Renal cortex interstitium (tissue), 11 donors: ENCODE data around the gene OGDH. TPM values are rescaled to one million over a fixed set of nuclear protein-coding genes. Genes with fewer than 3 reads are reported as not detected.
"Not testable (repeated sequence)": the region's sequence is repeated elsewhere in the genome, so short reads cannot be mapped to it uniquely, and the experiment has no call there.

Experiments used
- DNase-seq, 11 donors: peaks; one replicate each; pipeline ENCODE4 v3.0.0-alpha.2; 2013; ENCODE audit warnings: low read depth in 9 of 11, low spot score in 4 of 11; ENCODE audit errors: extremely low read depth in 1 of 11
- polyA plus RNA-seq, 3 donors: library from polyadenylated mRNA; unstranded; fragments of 120-200 nt; gene quantifications; one replicate each; pipeline ENCODE4 v1.2.1, GENCODE V29; 2013; ENCODE audit not compliant: insufficient read length in 3 of 3

The OGDH gene
- polyA plus RNA-seq, 3 donors: 81.6 to 93.6 (median 84.2) TPM

- DNase-seq: peak; percentile 79 to 95 (median 90)
These were observed 32.8 kb upstream of the OGDH start, which contains the start of gene DDX56 for GRCh38 chr7:44573464-44574286. Gene DDX56, minus strand, starts transcription at chr7:44573908. Its CDS starts 13 bp downstream, at chr7:44573895.

DNA sequence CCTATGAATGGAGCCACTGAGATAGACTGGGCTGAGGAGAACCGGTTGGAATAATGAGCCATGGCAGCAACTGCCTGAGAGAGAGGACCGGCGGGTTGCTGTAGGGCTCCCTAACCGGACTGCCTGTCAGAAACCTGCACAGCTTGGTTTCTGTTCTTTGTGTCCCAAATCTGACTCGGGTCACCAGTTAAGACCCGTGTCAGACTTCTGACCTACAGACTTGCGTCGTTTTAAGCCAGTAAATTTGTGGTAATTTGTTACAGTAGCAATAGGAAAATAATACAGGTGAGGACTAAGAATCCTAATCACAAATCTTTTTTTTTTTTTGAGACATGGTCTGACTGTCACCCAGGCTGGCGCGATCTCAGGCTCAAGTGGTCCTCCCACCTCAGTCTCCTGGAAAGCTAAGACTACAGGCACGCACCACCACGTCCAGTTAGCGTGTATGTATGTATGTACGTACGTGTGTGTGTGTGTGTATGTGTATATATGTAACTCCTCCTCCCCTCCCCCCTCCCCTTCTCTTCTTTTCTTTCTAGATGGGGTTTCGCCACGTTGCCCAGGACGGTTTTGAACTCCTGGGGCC, 32.0 kb upstream of the OGDH start:
- no peak for DNase-seq

GRCh38 chr7:44575054-44575453, 31.4 kb upstream of the OGDH start:
- DNase-seq: no peak

DNA sequence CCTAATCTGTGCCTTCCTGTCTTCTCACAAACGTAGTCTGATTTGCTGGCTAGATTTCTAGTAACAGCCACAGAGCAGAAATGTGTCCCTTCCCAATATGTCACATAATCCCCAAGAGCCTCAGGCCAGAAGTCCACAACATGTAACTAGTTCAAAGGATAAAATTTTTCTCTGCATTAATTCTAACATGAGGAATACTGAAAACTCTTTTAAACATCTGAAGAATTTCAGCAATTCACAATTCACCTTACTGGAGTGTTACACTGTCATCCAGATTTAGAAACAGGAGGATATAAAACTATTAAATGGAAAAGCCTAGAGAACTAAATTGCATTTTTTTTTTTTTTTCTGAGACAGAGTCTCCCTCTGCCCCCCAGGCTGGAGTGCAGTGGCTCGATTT, 30.2 kb upstream of the OGDH start:
- DNase-seq: no peak

GRCh38 chr7:44580945-44581878, 25.2 kb upstream of the OGDH start:
- DNase-seq: no peak

DNA sequence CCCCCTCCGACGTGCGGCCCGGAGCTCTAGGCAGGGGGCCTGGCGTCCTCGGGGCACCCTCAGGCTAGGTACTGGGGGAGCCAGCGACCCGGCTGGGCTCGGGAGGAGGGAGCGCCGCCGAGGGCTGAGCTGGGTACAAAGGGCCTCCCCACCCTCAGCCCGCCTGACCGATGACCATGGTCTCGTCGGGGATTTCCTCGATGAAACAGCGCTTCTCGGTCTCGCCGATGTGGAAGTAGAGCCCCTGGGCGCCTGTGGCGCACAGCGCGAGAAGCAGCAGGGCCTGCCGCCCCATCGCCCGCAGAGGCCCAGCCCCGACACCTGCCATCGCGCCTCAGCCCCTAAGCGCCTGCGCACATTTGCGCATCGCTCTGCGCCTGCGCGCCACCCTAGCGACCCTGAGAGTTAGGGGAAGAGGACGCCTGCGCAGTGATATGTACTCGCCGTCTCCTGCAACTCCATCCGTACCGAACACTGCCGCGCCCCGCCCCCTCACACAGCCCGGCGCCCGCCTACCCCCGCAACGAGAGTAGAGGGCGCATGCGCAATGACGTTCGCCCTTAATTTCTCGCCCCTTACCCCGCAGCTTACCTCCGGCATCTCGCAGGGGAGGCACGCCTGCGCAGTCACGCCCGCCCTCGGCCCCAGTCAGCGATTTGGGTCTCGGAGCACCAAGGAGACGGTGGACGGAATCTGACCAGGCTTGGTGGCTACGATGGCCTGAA, 24.4 kb upstream of the OGDH start, which contains the start of gene TMED4:
Gene TMED4, minus strand, starts transcription at position 353 of the 725 bp plus-strand sequence. Its CDS starts 25 bp downstream, at position 328.
- peak; percentile 96 to 100 (median 98) for DNase-seq

GRCh38 chr7:44583146-44583865, 23.1 kb upstream of the OGDH start:
- DNase-seq: no peak

- no peak for DNase-seq
These were observed 18.4 kb upstream of the OGDH start for GRCh38 chr7:44587843-44588711.

DNA sequence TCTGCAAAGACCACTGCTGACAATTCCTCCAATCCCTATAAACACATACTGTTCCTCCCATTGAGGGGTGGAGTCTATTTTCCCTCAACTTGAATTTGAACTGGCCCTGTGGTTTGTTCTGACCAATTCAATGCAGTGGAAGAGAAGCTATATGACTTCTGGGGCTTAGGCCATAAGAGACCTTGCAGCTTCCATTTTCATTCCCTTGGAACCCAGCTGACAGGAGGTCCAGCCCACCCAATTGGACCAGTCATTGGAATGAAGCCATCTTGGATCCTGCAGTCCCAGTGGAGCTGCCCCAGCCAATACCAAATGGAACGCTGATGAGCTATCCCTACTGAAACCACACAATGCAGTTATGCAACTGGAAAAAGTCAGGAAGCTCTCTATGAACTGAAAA, 15.5 kb upstream of the OGDH start:
- DNase-seq: no peak

DNA sequence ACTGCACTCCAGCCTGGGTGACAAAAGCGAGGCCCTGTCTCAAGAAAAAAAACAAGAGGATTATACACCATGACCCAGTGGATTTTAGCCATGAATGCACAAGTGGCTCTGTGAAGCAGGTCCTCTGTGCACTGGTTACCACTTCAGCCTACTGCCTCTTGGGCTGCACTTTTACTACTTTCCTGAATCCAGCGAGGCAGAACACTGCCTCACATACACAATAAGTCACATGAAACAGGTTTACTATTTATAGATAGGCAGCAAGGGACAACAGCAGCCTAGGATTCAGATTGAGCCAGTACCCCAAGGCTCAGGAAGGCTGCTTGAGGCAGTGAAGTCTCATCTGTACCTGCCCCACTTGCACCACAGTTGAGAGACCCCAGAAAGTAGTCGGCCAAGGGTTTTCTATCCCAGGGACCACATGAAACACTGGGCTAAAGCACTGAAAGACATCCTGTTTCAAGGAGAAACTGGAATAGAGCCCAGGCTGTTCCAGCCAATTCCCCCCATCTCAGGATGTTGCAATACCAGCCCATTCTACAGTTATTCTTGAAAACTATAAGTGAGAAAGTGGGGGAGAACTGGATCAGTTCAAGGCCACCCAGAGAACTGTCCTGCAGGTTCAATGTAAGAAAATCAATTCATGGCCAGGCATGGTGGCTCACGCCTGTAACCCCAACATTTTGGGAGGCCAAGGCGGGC, 10.3 kb upstream of the OGDH start:
- DNase-seq: peak in 1 of 11 donors; percentile 55

- DNase-seq: not testable (repeated sequence)
These were observed 9.2 kb upstream of the OGDH start for GRCh38 chr7:44597181-44597580.

GRCh38 chr7:44599222-44599621, 7.2 kb upstream of the OGDH start:
- no peak for DNase-seq

DNA sequence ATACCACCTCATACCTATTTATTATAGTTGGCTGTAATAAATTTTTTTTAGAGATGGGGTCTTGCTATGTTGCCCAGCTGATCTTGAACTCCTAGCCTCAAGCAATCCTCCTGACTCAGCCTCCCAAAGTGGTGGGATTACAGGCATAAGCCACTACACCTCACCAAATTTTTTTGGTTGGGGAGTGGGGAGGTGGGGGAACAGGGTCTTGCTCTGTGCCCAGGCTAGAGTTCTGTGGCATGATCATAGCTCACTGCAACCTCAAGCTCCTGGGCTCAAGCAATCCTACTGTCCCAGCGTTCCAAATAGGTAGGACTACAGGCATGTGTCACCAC, 3.9 kb upstream of the OGDH start:
- DNase-seq: no peak

DNA sequence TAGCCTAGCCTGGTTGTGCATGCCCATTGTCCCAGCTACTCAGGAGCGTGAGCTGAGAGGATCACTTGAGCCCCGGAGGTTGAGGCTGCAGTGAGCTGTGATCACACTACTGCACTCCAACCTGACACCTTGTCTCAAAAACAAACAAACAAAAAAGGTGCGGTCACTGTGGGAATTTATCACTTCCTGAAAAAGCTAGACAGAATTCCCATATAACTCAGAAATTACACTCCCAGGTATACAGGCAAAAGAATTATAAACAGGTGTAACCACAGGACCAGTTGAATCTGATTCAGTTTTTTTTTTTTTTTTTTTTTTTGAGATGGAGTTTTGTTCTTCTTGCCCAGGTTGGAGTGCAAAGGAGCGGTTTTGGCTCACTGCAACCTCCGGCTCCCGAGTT, 3.2 kb upstream of the OGDH start:
- no peak for DNase-seq

GRCh38 chr7:44604941-44605340, 1.5 kb upstream of the OGDH start:
- DNase-seq: no peak

- DNase-seq: no peak
These were observed 978 bp downstream of the OGDH start for GRCh38 chr7:44607141-44608068.
